ENCODE measurements around the gene CEP63. TPM values are rescaled to one million over a fixed set of nuclear protein-coding genes. Genes with fewer than 3 reads are reported as not detected.

The CEP63 gene
- total and polyA plus RNA-seq, 12 donors, result 20.1 to 38.8 (median 30.8) TPM

DNA sequence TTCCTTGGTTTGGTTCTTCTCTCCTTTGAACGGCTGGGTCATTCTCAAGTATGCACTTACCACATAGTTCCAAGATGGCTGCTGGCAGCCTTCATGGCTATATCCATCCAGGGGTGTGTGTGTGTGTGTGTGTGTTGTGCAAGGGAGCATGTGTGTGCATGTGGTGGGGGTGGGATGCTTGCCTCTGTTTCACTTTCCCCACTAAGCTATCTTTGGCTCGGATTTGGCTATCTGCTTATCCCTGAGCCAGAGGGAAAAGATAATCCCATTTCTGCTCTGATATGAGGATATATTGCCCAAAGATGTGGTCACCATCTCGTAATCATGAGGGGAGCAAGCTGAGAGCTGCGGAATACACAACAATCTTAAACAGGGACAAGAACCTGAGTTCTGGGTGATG is 26.3 kb upstream of the CEP63 start:
- peak overlapping the region in 1 of 10 donors; percentile 19 for H3K27ac ChIP-seq
- WGBS, 2 donors, result 74 to 81% methylated on average over 4 of the region's 4 CpGs

DNA sequence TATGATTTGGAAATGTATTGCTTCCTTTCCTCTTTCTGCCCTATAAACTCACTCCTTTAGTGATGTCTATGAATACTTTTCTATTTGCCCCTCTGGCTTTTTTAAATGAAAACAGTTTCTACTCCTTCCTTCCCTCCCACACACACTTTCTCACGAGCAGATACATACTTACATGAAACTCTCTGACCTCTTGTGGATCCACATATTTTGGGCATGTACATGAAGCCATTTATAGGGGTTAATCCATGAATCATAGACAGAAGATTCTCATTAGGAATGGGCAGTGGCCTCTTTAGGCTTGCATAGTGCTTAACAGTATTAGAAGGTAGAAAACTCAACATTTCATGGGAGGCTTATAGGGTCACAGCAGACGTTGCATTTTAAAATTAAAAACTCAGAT is 24.9 kb upstream of the CEP63 start:
- TF ChIP-seq, protein P1, sequence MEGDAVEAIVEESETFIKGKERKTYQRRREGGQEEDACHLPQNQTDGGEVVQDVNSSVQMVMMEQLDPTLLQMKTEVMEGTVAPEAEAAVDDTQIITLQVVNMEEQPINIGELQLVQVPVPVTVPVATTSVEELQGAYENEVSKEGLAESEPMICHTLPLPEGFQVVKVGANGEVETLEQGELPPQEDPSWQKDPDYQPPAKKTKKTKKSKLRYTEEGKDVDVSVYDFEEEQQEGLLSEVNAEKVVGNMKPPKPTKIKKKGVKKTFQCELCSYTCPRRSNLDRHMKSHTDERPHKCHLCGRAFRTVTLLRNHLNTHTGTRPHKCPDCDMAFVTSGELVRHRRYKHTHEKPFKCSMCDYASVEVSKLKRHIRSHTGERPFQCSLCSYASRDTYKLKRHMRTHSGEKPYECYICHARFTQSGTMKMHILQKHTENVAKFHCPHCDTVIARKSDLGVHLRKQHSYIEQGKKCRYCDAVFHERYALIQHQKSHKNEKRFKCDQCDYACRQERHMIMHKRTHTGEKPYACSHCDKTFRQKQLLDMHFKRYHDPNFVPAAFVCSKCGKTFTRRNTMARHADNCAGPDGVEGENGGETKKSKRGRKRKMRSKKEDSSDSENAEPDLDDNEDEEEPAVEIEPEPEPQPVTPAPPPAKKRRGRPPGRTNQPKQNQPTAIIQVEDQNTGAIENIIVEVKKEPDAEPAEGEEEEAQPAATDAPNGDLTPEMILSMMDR (IDR thresholded peaks at IDR 0.05), result no peak
- H3K9me3 ChIP-seq, result no peaks in the 10 kb centered on the region
- no peak for ATAC-seq
- no peaks in the 10 kb centered on the region for H3K27me3 ChIP-seq
- H3K36me3 ChIP-seq, result no peaks in the 10 kb centered on the region
- H3K4me1 ChIP-seq, result peaks cover 8 to 51% (median 35%) of the 10 kb centered on the region in 9 donors
- no peak for DNase-seq
- no peak overlapping the region for H3K4me3 ChIP-seq
- H3K27ac ChIP-seq, result peak overlapping the region in 7 of 10 donors; percentile 5 to 83 (median 73)
- 68 to 72% methylated on average over 2 of the region's 2 CpGs for WGBS, 2 donors
- intact Hi-C loops (cut with DNase I), result no loop called here

More for the DNA sequence above, 26.3 kb upstream of the CEP63 start:
- Histone ChIP-seq H3K9me3 (no peaks in the 10 kb centered on the region), H3K27me3 (no peaks in the 10 kb centered on the region), H3K36me3 (no peaks in the 10 kb centered on the region), H3K4me1 (peaks cover 8 to 41% (median 32%) of the 10 kb centered on the region in 9 donors), H3K4me3 (no peak overlapping the region)
- DNase-seq (no peak), ATAC-seq (no peak)
- intact Hi-C loops (cut with DNase I), result loop anchor here in 1 of 10 donors (10.0 kb wide), 1 partner anchor 65 kb away; no protein-coding TSS in a partner anchor
- TF ChIP-seq, protein P1 (IDR thresholded peaks at IDR 0.05), result no peak

DNA sequence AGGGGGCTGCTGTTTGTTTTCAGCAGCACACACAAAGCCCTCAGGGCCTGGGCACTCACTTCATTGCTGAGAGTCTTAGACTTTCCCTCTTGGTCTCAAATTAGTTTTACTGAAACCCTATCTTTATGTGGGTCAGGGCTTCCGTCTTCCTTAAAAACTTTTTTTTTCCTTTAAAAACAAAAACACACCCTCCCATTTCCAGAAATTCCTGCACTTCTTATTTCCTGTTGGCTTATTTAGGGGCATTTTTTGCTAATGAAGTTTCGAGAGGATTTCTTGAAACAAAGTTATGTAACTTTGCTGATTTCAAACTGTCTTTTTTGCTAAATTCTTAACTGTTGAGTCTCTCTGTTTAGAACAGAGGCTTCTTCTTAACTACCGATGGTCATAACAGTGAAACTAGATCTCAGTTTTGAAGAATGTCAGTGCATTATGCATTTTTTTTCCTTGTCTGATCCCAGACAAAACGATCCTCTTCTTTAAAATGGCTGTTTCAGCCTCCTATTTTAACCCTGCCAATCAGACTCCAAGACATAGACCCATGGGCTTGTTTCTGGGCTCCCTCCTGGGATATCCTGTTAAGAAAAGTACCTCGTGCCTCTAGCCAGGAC is 23.4 kb upstream of the CEP63 start:
- no peaks in the 10 kb centered on the region for H3K36me3 ChIP-seq
- no peaks in the 10 kb centered on the region for H3K9me3 ChIP-seq
- H3K27ac ChIP-seq, result peak overlapping the region; percentile 49 to 83 (median 72)
- 37 to 52% methylated on average over 5 of the region's 5 CpGs for WGBS, 2 donors
- no peak overlapping the region for H3K4me3 ChIP-seq
- peak in 5 of 8 donors; percentile 17 to 49 (median 30) for ATAC-seq
- intact Hi-C loops (cut with DNase I), result no loop called here
- H3K4me1 ChIP-seq, result peaks cover 8 to 51% (median 35%) of the 10 kb centered on the region in 9 donors
- TF ChIP-seq, protein P1 (IDR thresholded peaks at IDR 0.05), result no peak
- H3K27me3 ChIP-seq, result no peaks in the 10 kb centered on the region
- no peak for DNase-seq

DNA sequence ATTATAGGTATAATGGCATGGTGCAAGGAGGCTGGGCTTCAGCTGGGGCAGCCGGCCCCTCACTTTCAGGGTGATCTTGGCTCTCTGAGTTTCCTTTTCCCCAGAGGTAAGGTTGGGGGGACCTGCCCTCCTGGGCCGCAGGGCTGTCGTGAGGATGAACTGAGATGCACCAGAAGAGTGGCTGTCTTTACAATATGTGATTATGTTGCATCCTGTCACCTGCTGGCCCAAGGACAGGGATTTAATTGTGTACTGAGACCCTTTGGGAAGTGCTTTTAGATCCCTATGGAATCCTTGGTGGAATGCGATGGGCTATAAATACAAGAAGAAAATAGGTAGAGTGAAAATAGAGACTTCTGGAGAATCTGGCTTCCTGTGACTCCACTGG is 22.2 kb upstream of the CEP63 start:
- WGBS, 2 donors, result 54 to 73% methylated on average over 4 of the region's 4 CpGs
- H3K4me3 ChIP-seq, result no peak overlapping the region

More for the DNA sequence above, 22.2 kb upstream of the CEP63 start:
- peaks cover 8 to 51% (median 35%) of the 10 kb centered on the region in 9 donors for H3K4me1 ChIP-seq
- no peak for DNase-seq
- H3K27me3 ChIP-seq, result no peaks in the 10 kb centered on the region
- TF ChIP-seq, protein P1 (IDR thresholded peaks at IDR 0.05), result no peak
- H3K9me3 ChIP-seq, result no peaks in the 10 kb centered on the region
- no peaks in the 10 kb centered on the region for H3K36me3 ChIP-seq
- intact Hi-C loops (cut with DNase I), result no loop called here
- peak overlapping the region in 9 of 10 donors; percentile 49 to 83 (median 73) for H3K27ac ChIP-seq
- no peak for ATAC-seq

All from heart right ventricle (tissue), 16 donors.